ENCODE measurements around the gene GLI3. TPM values are rescaled to one million over a fixed set of nuclear protein-coding genes. Genes with fewer than 3 reads are reported as not detected.

GLI3 gene
- total RNA-seq, 2 experiments from 2014 or later, result 0.28 to 0.36 TPM

GRCh38 chr7:42244828-42245227 lies 7.8 kb upstream of the GLI3 start:
- peaks cover 20% of the 10 kb centered on the region for H3K27me3 Mint-ChIP-seq

GRCh38 chr7:42242381-42242780 lies 5.4 kb upstream of the GLI3 start:
- ATAC-seq (ENCODE audit: poor library complexity) (no peak), DNase-seq (no peak)
- Histone ChIP-seq H3K27me3 (ENCODE audit: control insufficient read depth in 1 of 2, insufficient read depth in 2 of 2, low read length in 2 of 2) (peaks cover 19 to 23% of the 10 kb centered on the region in 2 experiments), H3K27ac (ENCODE audit: low read depth in 1 of 2, low read length in 2 of 2) (no peak overlapping the region), H3K4me1 (ENCODE audit: insufficient read depth, low read length) (peaks cover 2% of the 10 kb centered on the region), H3K36me3 (ENCODE audit: insufficient read depth, low read length) (no peaks in the 10 kb centered on the region), H3K4me3 (ENCODE audit: low read length) (no peak overlapping the region), H3K9me3 (ENCODE audit: control insufficient read depth in 1 of 2, insufficient read depth in 1 of 2, low read length in 2 of 2) (peaks cover 0 to 12% of the 10 kb centered on the region in 2 experiments)
- ChIA-PET CTCF (no interaction called here), POLR2A (no interaction called here)
- no peak for TF ChIP-seq CTCF (IDR thresholded peaks at IDR 0.05)
- no peak overlapping the region for H3K27ac Mint-ChIP-seq
- H3K9me3 Mint-ChIP-seq, result no peaks in the 10 kb centered on the region
- H3K27me3 Mint-ChIP-seq, result peaks cover 40% of the 10 kb centered on the region
- H3K36me3 Mint-ChIP-seq (ENCODE audit: low read depth), result no peaks in the 10 kb centered on the region
- intact Hi-C loops (cut with DNase I, micrococcal nuclease), result no loop called here
- H3K4me3 Mint-ChIP-seq, result no peak overlapping the region
- no peaks in the 10 kb centered on the region for H3K4me1 Mint-ChIP-seq (ENCODE audit: low read depth)

More at GRCh38 chr7:42244828-42245227, 7.8 kb upstream of the GLI3 start:
- Histone ChIP-seq H3K4me3 (ENCODE audit: low read length) (no peak overlapping the region), H3K4me1 (ENCODE audit: insufficient read depth, low read length) (no peaks in the 10 kb centered on the region), H3K27ac (ENCODE audit: low read depth in 1 of 2, low read length in 2 of 2) (no peak overlapping the region), H3K9me3 (ENCODE audit: control insufficient read depth in 1 of 2, insufficient read depth in 1 of 2, low read length in 2 of 2) (peaks cover 0 to 3% of the 10 kb centered on the region in 2 experiments), H3K36me3 (ENCODE audit: insufficient read depth, low read length) (no peaks in the 10 kb centered on the region), H3K27me3 (ENCODE audit: control insufficient read depth in 1 of 2, insufficient read depth in 2 of 2, low read length in 2 of 2) (peaks cover 4 to 8% of the 10 kb centered on the region in 2 experiments)
- ATAC-seq (ENCODE audit: poor library complexity), result no peak
- Mint-ChIP-seq H3K27ac (no peak overlapping the region), H3K36me3 (ENCODE audit: low read depth) (no peaks in the 10 kb centered on the region), H3K4me1 (ENCODE audit: low read depth) (no peaks in the 10 kb centered on the region), H3K4me3 (no peak overlapping the region), H3K9me3 (no peaks in the 10 kb centered on the region)
- no peak for DNase-seq
- intact Hi-C loops (cut with DNase I, micrococcal nuclease), result no loop called here
- POLR2A ChIA-PET, result no interaction called here
- TF ChIP-seq CTCF (IDR thresholded peaks at IDR 0.05), result no peak
- CTCF ChIA-PET, result no interaction called here

- Mint-ChIP-seq H3K4me1 (ENCODE audit: low read depth) (no peaks in the 10 kb centered on the region), H3K27me3 (peaks cover 40% of the 10 kb centered on the region), H3K36me3 (ENCODE audit: low read depth) (no peaks in the 10 kb centered on the region), H3K27ac (no peak overlapping the region), H3K9me3 (no peaks in the 10 kb centered on the region), H3K4me3 (no peak overlapping the region)
- no peak for TF ChIP-seq CTCF (IDR thresholded peaks at IDR 0.05)
- H3K9me3 ChIP-seq (ENCODE audit: control insufficient read depth in 1 of 2, insufficient read depth in 1 of 2, low read length in 2 of 2), result peaks cover 0 to 16% of the 10 kb centered on the region in 2 experiments
- intact Hi-C loops (cut with DNase I, micrococcal nuclease), result no loop called here
- ChIA-PET CTCF (no interaction called here), POLR2A (no interaction called here)
- H3K27me3 ChIP-seq (ENCODE audit: control insufficient read depth in 1 of 2, insufficient read depth in 2 of 2, low read length in 2 of 2), result peaks cover 23 to 26% of the 10 kb centered on the region in 2 experiments
- no peak overlapping the region for H3K4me3 ChIP-seq (ENCODE audit: low read length)
- DNase-seq, result no peak
- ATAC-seq (ENCODE audit: poor library complexity), result no peak
- no peak overlapping the region for H3K27ac ChIP-seq (ENCODE audit: low read depth in 1 of 2, low read length in 2 of 2)
- H3K36me3 ChIP-seq (ENCODE audit: insufficient read depth, low read length), result no peaks in the 10 kb centered on the region
- peaks cover 5% of the 10 kb centered on the region for H3K4me1 ChIP-seq (ENCODE audit: insufficient read depth, low read length)
Observed at GRCh38 chr7:42241424-42241823, 4.4 kb upstream of the GLI3 start.
